Neural cell (in vitro differentiated cells): ENCODE data around the gene ITFG2.

Experiments
- EP300 ChIP-seq: fragments of 450-650 bp; conservative IDR thresholded peaks from 2 replicates; pipeline ENCODE4 v1.6.1; 2014; ENCODE audit warnings: antibody characterized with exemption, mild to moderate bottlenecking, moderate library complexity; ENCODE audit not compliant: poor library complexity, severe bottlenecking
- EZH2 ChIP-seq: fragments of 200-600, 300-800 bp; shearing (Covaris generic), sonication (generic); IDR thresholded peaks from 2 replicates; pipeline ENCODE4 v1.6.1; 2014; ENCODE audit warnings: antibody characterized with exemption, low read length, borderline replicate concordance, mild to moderate bottlenecking; ENCODE audit not compliant: insufficient read depth, poor library complexity, severe bottlenecking
- POLR2AphosphoS5 ChIP-seq: IDR thresholded peaks from 2 replicates; pipeline ENCODE4 v1.6.1; 2012
- RAD21 ChIP-seq: fragments of 450-650 bp; conservative IDR thresholded peaks from 2 replicates; pipeline ENCODE4 v1.6.1; 2014; ENCODE audit warnings: antibody characterized with exemption, mild to moderate bottlenecking, moderate library complexity
- SMC3 ChIP-seq: fragments of 450-650 bp; conservative IDR thresholded peaks from 2 replicates; pipeline ENCODE4 v1.6.1; 2014; ENCODE audit warnings: antibody characterized with exemption, mild to moderate bottlenecking, moderate library complexity; ENCODE audit not compliant: poor library complexity
- TAF1 ChIP-seq: IDR thresholded peaks from 2 replicates; pipeline ENCODE4 v1.6.1; 2012; ENCODE audit warnings: low read depth
- TF ChIP-seq, protein P1 (sequence below): fragments of 450-650 bp; IDR thresholded peaks from 2 replicates; pipeline ENCODE4 v1.5.1; 2014; ENCODE audit warnings: antibody characterized with exemption, mild to moderate bottlenecking, moderate library complexity; ENCODE audit not compliant: poor library complexity, severe bottlenecking
- TF ChIP-seq, protein P2 (sequence below): IDR thresholded peaks from 2 replicates; pipeline ENCODE4 v1.6.1; 2012; ENCODE audit warnings: borderline replicate concordance

DNA sequence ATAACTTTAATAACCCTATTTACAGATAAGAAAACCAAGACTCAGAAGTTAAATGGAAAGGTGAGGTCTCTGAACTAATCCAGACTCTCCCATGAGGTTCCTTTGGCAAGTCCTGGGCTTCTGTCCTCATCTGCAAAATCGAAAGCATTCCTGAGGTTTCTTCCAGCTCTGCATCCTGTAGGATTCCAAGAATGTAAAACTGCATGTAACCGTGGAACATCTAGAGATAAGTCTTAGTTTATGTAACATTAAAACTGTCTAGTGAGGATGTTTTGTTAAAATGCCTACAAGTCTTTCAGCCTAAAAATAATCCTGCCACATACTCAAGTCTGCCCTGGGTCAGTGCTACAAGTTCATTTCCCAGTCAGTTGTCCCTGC is 7.3 kb upstream of the ITFG2 start:
- TF ChIP-seq SMC3 (no peak), TAF1 (no peak), POLR2AphosphoS5 (no peak), EZH2 (no peak), EP300 (no peak), RAD21 (no peak)
- TF ChIP-seq, protein P1, sequence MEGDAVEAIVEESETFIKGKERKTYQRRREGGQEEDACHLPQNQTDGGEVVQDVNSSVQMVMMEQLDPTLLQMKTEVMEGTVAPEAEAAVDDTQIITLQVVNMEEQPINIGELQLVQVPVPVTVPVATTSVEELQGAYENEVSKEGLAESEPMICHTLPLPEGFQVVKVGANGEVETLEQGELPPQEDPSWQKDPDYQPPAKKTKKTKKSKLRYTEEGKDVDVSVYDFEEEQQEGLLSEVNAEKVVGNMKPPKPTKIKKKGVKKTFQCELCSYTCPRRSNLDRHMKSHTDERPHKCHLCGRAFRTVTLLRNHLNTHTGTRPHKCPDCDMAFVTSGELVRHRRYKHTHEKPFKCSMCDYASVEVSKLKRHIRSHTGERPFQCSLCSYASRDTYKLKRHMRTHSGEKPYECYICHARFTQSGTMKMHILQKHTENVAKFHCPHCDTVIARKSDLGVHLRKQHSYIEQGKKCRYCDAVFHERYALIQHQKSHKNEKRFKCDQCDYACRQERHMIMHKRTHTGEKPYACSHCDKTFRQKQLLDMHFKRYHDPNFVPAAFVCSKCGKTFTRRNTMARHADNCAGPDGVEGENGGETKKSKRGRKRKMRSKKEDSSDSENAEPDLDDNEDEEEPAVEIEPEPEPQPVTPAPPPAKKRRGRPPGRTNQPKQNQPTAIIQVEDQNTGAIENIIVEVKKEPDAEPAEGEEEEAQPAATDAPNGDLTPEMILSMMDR = no peak
- TF ChIP-seq, protein P2, sequence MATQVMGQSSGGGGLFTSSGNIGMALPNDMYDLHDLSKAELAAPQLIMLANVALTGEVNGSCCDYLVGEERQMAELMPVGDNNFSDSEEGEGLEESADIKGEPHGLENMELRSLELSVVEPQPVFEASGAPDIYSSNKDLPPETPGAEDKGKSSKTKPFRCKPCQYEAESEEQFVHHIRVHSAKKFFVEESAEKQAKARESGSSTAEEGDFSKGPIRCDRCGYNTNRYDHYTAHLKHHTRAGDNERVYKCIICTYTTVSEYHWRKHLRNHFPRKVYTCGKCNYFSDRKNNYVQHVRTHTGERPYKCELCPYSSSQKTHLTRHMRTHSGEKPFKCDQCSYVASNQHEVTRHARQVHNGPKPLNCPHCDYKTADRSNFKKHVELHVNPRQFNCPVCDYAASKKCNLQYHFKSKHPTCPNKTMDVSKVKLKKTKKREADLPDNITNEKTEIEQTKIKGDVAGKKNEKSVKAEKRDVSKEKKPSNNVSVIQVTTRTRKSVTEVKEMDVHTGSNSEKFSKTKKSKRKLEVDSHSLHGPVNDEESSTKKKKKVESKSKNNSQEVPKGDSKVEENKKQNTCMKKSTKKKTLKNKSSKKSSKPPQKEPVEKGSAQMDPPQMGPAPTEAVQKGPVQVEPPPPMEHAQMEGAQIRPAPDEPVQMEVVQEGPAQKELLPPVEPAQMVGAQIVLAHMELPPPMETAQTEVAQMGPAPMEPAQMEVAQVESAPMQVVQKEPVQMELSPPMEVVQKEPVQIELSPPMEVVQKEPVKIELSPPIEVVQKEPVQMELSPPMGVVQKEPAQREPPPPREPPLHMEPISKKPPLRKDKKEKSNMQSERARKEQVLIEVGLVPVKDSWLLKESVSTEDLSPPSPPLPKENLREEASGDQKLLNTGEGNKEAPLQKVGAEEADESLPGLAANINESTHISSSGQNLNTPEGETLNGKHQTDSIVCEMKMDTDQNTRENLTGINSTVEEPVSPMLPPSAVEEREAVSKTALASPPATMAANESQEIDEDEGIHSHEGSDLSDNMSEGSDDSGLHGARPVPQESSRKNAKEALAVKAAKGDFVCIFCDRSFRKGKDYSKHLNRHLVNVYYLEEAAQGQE = no peak
